ENCODE measurements around the gene SLAMF1.

Gene SLAMF1

GRCh38 chr1:160558660-160559380 is 88.0 kb downstream of the SLAMF1 start:
- no peak for DNase-seq
